ENCODE data around the gene NLE1.

DNA sequence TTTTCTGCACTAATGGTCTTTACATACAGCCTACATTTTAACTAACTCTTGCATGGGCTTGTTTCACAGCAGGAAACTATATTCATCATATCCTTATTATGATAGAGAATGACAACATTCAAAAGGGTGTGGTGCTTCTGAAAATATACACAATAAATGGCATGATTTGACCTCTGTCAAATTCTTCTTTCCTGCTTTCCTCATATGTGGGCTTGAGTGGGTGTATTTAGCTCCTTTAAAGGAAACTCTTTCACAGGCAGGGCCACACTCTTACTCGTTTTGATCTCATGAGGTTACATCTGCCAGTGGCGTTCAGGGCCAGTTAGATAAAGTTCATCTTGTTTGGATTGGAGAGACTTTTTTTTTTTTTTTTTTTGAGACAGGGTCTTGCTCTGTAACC is 46.0 kb upstream of the NLE1 start:
- TF ChIP-seq EZH2 (IDR thresholded peaks at IDR 0.05; ENCODE audit: insufficient read depth, poor library complexity, severe bottlenecking) (no peak), EZH2phosphoT487 (IDR thresholded peaks at IDR 0.05; ENCODE audit: insufficient read depth, low read depth) (no peak)

All from GM23248 (cell line).